Heart right ventricle (tissue), 16 donors: ENCODE measurements around the gene SLC16A10. TPM values are rescaled to one million over a fixed set of nuclear protein-coding genes. Genes with fewer than 3 reads are reported as not detected.

Source experiments
- ATAC-seq, 8 donors: fragments of 200-7000 bp; cut with Tn5 transposase; one replicate each; pipeline ENCODE4 v1.9.1; 2020; ENCODE audit warnings: mild to moderate bottlenecking in 8 of 8, moderate library complexity in 8 of 8, moderate number of reproducible peaks in 1 of 8
- DNase-seq, 2 donors: peaks; one replicate each; pipeline ENCODE4 v3.0.0-alpha.2; 2020
- H3K27ac ChIP-seq, 10 donors: fragments of 200-600 bp; sonication (generic) in 2 of 10; one replicate each; pipeline versions ENCODE4 v1.5.0 to v1.8.0; 2020 to 2022; ENCODE audit warnings: mild to moderate bottlenecking in 3 of 10
- H3K27me3 ChIP-seq, 7 donors: fragments of 200-600 bp; one replicate each; pipeline ENCODE4 v1.8.0; 2021 to 2022; ENCODE audit warnings: mild to moderate bottlenecking in 2 of 7
- H3K36me3 ChIP-seq, 9 donors: fragments of 200-600 bp; sonication (generic) in 1 of 9; one replicate each; pipeline versions ENCODE4 v1.5.0 to v1.8.0; 2020 to 2022; ENCODE audit warnings: mild to moderate bottlenecking in 2 of 9
- H3K4me1 ChIP-seq, 9 donors: fragments of 200-600 bp; sonication (generic) in 1 of 9; one replicate each; pipeline versions ENCODE4 v1.5.0 to v1.8.0; 2020 to 2022; ENCODE audit warnings: mild to moderate bottlenecking in 4 of 9
- H3K4me3 ChIP-seq, 10 donors: fragments of 200-600 bp; sonication (generic) in 2 of 10; one replicate each; pipeline versions ENCODE4 v1.5.0 to v1.8.0; 2020 to 2022; ENCODE audit warnings: mild to moderate bottlenecking in 7 of 10, moderate library complexity in 2 of 10
- H3K9me3 ChIP-seq, 11 donors: fragments of 200-600 bp in 10 of 11; sonication (generic) in 2 of 11; one replicate each; pipeline versions ENCODE4 v1.5.0 to v1.8.0; 2013 to 2022; ENCODE audit warnings: mild to moderate bottlenecking in 2 of 11, control low read depth in 1 of 11, moderate library complexity in 1 of 11
- WGBS, 2 donors: extraction: QIAGEN DNeasy Blood & Tissue Kit; methylation state at CpG; one replicate each; pipeline ENCODE4 v1.1.7; 2013; ENCODE audit warnings: inconsistent platforms in 1 of 2; 5-methylcytosine and 5-hydroxymethylcytosine counted together
- intact Hi-C, 10 donors: fragments of 100-400 bp; cut with DNase I; formaldehyde crosslinking; loops; one replicate each; pipeline versions ENCODE4 v1.11.1 to v1.14.2; 2022
- polyA plus RNA-seq, 2 donors: library from polyadenylated mRNA; stranded (reverse); fragments of 200-250 nt; gene quantifications; one replicate each; pipeline ENCODE4 v1.2.3, GENCODE V29; 2013
- total RNA-seq, 10 donors: library from RNA; stranded (reverse); fragmentation: NEBNext Ultra II Directional in 3 of 10; extraction: Animal tissue kit (Norgen Biotek cat#: 25700) in 3 of 10; gene quantifications; one replicate each; pipeline versions ENCODE4 v1.2.1 to v1.2.4, GENCODE V29; 2021 to 2023
- TF ChIP-seq, protein P1 (sequence below), 9 donors: fragments of 200-600 bp; sonication (generic) in 2 of 9; IDR thresholded peaks; one replicate each; pipeline versions ENCODE4 v1.5.0 to v1.8.0; 2021 to 2022; ENCODE audit warnings: antibody characterized with exemption in 9 of 9, mild to moderate bottlenecking in 5 of 9, moderate library complexity in 1 of 9
- donor health status: Arrhythmogenic right ventricular cardiomyopathy.
- donor health status: ischemic (EF 13 %, LVEDD 7.1; RV severe dilation, severe dysfunction).
- donor health status: healthy with polysubstance abuse.
- donor health status: DM: no; HTN: yes; CAD: no.
- donor health status: DM: no; HTN: no; CAD: no.
- donor health status: ischemic (EF 25% LVEDD 6.9; RV normal size, moderate dysfunction).
- donor health status: ischemic (EF 25% LVEDD 5.7; RV mildly dilated, moderate dysfunction).
- donor health status: healthy.
- donor health status: DM: yes; HTN: yes; CAD: no.
- donor health status: Ischemic cardiomyopathy.
- donor health status: ischemic (EF 35%, LVEDD 5.7; RV mildly dilated, moderate dysfunction).
- donor health status: nonischemic (EF 11% LVEDD 7.7; RV severe dilation, severe dysfunction).
- donor health status: DM: yes; HTN: yes; CAD: no.
- donor health status: PGD.
- donor health status: ischemic (EF 29% LVEDD 5.4; RV normal size, mild dysfunction).
- donor health status: nonischemic (EF 23%, LVEDD 6.1; RV moderate dilation, normal function).

Gene SLC16A10
- total and polyA plus RNA-seq, 12 donors = 1.4 to 8.1 (median 5.7) TPM

DNA sequence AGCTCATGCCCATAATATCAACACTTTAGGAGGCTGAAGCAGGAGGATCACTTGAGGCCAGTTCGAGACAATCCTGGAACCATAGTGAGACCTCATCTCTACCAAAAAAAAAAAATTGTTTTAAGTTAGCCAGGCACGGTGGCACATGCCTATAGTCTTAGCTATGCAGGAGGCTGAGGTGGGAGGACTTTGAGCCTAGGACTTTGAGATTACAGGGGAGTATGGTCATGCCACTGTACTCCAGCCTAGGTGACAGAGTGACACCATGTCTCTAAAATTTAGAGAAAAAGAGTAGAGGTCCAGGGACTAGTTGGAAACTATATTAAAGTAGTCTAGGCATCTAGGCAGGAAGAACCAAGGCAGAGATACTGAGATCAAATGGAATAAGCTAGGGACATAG lies 121.6 kb downstream of the SLC16A10 start:
- Histone ChIP-seq H3K27me3 (no peaks in the 10 kb centered on the region), H3K36me3 (no peaks in the 10 kb centered on the region), H3K4me1 (peaks cover 0 to 18% (median 3%) of the 10 kb centered on the region in 9 donors), H3K27ac (no peak overlapping the region), H3K9me3 (no peaks in the 10 kb centered on the region), H3K4me3 (no peak overlapping the region)
- DNase-seq (no peak), ATAC-seq (no peak)
- 84 to 89% methylated on average over 2 of the region's 2 CpGs for WGBS, 2 donors
- TF ChIP-seq, protein P1, sequence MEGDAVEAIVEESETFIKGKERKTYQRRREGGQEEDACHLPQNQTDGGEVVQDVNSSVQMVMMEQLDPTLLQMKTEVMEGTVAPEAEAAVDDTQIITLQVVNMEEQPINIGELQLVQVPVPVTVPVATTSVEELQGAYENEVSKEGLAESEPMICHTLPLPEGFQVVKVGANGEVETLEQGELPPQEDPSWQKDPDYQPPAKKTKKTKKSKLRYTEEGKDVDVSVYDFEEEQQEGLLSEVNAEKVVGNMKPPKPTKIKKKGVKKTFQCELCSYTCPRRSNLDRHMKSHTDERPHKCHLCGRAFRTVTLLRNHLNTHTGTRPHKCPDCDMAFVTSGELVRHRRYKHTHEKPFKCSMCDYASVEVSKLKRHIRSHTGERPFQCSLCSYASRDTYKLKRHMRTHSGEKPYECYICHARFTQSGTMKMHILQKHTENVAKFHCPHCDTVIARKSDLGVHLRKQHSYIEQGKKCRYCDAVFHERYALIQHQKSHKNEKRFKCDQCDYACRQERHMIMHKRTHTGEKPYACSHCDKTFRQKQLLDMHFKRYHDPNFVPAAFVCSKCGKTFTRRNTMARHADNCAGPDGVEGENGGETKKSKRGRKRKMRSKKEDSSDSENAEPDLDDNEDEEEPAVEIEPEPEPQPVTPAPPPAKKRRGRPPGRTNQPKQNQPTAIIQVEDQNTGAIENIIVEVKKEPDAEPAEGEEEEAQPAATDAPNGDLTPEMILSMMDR (IDR thresholded peaks at IDR 0.05) = no peak
- intact Hi-C loops = loop anchor here in 4 of 10 donors (2.0 to 10.0 kb wide), 4 partner anchors 48 to 684 kb away; no protein-coding TSS in a partner anchor

DNA sequence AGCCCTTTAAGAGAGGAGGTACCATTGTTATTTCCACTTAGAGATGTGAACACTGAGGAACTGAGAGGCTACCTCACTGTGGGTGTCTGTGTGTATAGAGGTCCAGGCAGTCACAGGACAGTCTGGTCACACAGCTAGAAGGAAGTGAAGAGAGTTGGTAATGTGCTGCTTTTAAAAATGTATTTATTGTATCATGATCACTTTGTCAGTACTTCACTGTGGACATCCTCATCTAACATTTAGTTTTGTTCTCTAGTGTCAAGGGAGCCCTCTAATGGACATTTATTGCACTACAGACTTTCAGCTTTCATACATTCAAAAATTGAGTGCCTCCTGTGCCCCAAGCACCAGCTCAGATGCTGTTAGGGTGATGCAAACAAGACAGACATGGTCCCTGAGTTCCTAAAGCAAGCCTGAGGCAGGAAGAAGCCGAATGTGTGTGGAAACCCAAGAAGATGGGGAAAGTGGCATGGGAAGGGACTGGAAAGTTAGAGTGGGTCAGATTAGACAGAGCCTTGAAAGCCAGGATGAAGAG lies 123.0 kb downstream of the SLC16A10 start:
- peak; percentile 27 to 70 (median 57) for ATAC-seq
- WGBS, 2 donors = 32 to 44% methylated on average over 1 of the region's 1 CpG
- intact Hi-C loops = loop anchor here in 9 of 10 donors (1.0 to 5.0 kb wide), 5 partner anchors 153 to 198 kb away; no protein-coding TSS in a partner anchor

DNA sequence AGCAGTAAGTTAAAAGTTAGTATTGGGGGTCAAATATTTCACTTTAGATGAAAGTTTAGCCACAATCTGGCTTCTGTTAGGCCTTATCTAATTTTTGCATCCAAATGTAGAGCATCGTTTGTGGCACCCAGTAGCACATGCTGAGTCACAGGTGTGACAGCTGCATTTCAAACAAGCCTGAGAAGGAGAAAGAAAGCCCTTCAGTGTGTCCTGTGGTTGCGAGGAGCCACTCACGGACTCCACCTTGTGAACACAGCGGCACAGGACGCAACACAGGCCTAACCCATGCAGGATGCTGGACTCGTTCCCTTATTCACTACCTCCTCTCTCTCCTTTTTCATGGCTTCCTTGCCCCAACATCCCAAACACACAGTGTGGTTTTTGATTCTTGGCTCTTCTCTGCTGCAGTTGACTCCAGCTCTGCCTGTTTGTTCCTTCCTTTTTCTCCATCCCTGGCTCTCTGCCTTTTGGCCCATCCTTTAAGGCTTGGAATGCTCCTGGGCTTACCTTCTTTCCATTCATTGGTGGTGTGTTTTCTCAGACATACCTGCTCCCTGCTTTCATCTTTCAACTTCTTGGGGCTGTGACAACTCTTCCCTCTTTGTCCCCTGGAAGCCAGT lies 124.2 kb downstream of the SLC16A10 start:
- Histone ChIP-seq H3K27ac (no peak overlapping the region), H3K4me1 (peaks cover 0 to 5% (median 0%) of the 10 kb centered on the region in 9 donors), H3K9me3 (no peaks in the 10 kb centered on the region), H3K4me3 (no peak overlapping the region), H3K27me3 (no peaks in the 10 kb centered on the region), H3K36me3 (no peaks in the 10 kb centered on the region)
- DNase-seq (no peak), ATAC-seq (no peak)
- intact Hi-C loops = loop anchor here in 9 of 10 donors (2.0 to 5.0 kb wide), 4 partner anchors 154 to 199 kb away; no protein-coding TSS in a partner anchor
- 74 to 75% methylated on average over 6 of the region's 6 CpGs for WGBS, 2 donors
- TF ChIP-seq, protein P1 (IDR thresholded peaks at IDR 0.05) = no peak

More for the DNA sequence above, 123.0 kb downstream of the SLC16A10 start:
- H3K4me1 ChIP-seq = peaks cover 0 to 13% (median 0%) of the 10 kb centered on the region in 9 donors
- no peak overlapping the region for H3K27ac ChIP-seq
- H3K9me3 ChIP-seq = no peaks in the 10 kb centered on the region
- TF ChIP-seq, protein P1 (IDR thresholded peaks at IDR 0.05) = peak; percentile 40 to 77 (median 73)
- DNase-seq = peak in 1 of 2 donors; percentile 22
- no peaks in the 10 kb centered on the region for H3K36me3 ChIP-seq
- no peak overlapping the region for H3K4me3 ChIP-seq
- H3K27me3 ChIP-seq = no peaks in the 10 kb centered on the region

DNA sequence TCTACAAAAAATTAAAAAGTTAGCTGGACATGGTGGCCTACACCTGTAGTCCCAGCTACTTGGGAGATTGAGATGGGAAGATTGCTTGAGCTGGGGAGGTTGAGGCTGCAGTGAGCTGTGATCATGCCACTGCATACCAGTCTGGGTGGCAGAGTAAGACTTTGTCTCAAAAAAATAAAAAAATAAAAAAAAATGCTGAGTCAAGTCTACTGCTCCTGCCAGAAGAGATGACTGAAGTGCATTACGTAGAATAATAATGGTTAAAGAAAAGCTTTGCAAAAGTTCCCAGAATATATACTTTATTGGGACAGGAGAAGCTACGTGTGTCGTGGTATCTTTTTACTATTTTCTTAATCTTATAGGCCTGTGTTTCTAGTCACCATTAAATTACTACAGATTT lies 125.3 kb downstream of the SLC16A10 start:
- intact Hi-C loops = loop anchor here in 8 of 10 donors (5.0 kb wide), 3 partner anchors 155 to 200 kb away; no protein-coding TSS in a partner anchor
- ATAC-seq (no peak), DNase-seq (no peak)
- H3K36me3 ChIP-seq = no peaks in the 10 kb centered on the region
- no peak overlapping the region for H3K27ac ChIP-seq
- H3K4me3 ChIP-seq = no peak overlapping the region
- no peaks in the 10 kb centered on the region for H3K9me3 ChIP-seq
- WGBS, 2 donors = 88 to 96% methylated on average over 3 of the region's 3 CpGs
- peaks cover 0 to 5% (median 0%) of the 10 kb centered on the region in 9 donors for H3K4me1 ChIP-seq
- TF ChIP-seq, protein P1 (IDR thresholded peaks at IDR 0.05) = no peak
- H3K27me3 ChIP-seq = no peaks in the 10 kb centered on the region
